Panc1 (cell line): Measurements from ENCODE around the gene SCRN2. TPM values are rescaled to one million over a fixed set of nuclear protein-coding genes. Genes with fewer than 3 reads are reported as not detected.

Experiments
- ATAC-seq: fragments of 200-7000 bp; cut with Tn5 transposase; 2 replicates; pipeline ENCODE4 v1.9.1; 2020; ENCODE audit warnings: mild to moderate bottlenecking, moderate library complexity
- BruUV-seq: library from RNA; stranded (reverse); fragments of 400-500 nt; replicated peaks from 2 replicates; lab custom pipeline; 2021; lab: Mats Ljungman, UMichigan
- CTCF ChIA-PET: fragments of 300-600 bp; sonication (Branson Sonifier 250); formaldehyde crosslinking; loops from one replicate; lab custom pipeline; 2022; ENCODE audit warnings: antibody characterized with exemption; lab: Charles Lee
- POLR2A ChIA-PET: fragments of 300-600 bp; sonication (Branson Sonifier 250); formaldehyde crosslinking; loops from one replicate; lab custom pipeline; 2022; ENCODE audit warnings: antibody characterized with exemption; lab: Charles Lee
- DNase-seq: peaks from one replicate; pipeline ENCODE4 v3.0.0-alpha.2; 2010; ENCODE audit warnings: low read depth, low spot score
- H3K27ac ChIP-seq: 2 replicates; pipeline ENCODE4 v1.5.1; 2011; ENCODE audit warnings: mild to moderate bottlenecking, low read length, inconsistent platforms
- H3K27me3 ChIP-seq: fragments of 200-500 bp; sonication (Bioruptor generic); 2 replicates; pipeline ENCODE4 v1.6.0; 2014; ENCODE audit warnings: low read length, inconsistent platforms; ENCODE audit not compliant: control insufficient read depth, insufficient read depth
- H3K36me3 ChIP-seq: fragments of 200-500 bp; sonication (Bioruptor generic); 2 replicates; pipeline ENCODE4 v1.5.1; 2014; ENCODE audit warnings: inconsistent platforms, mild to moderate bottlenecking, low read length, moderate library complexity; ENCODE audit not compliant: control insufficient read depth, insufficient read depth
- H3K4me1 ChIP-seq: 2 replicates; pipeline ENCODE4 v1.5.1; 2011; ENCODE audit warnings: inconsistent platforms, mild to moderate bottlenecking, low read length, moderate library complexity; ENCODE audit not compliant: control insufficient read depth, insufficient read depth
- H3K4me3 ChIP-seq, 2 experiments: 2 replicates each; pipeline ENCODE4 v1.5.1; 2011 to 2012; ENCODE audit warnings: low read depth in 2 of 2, low read length in 2 of 2, mild to moderate bottlenecking in 2 of 2, inconsistent platforms in 1 of 2, moderate library complexity in 1 of 2
- H3K9me3 ChIP-seq: fragments of 200-500 bp; sonication (Bioruptor generic); 2 replicates; pipeline ENCODE4 v1.5.1; 2014; ENCODE audit warnings: low read depth, mild to moderate bottlenecking, inconsistent platforms, low read length, moderate library complexity; ENCODE audit not compliant: control insufficient read depth, insufficient read depth
- CTCF ChIP-seq: fragments of 450-650 bp; IDR thresholded peaks from 2 replicates; pipeline ENCODE4 v1.5.1; 2017; ENCODE audit warnings: mild to moderate bottlenecking
- POLR2AphosphoS5 ChIP-seq: IDR thresholded peaks from 2 replicates; pipeline ENCODE4 v1.6.1; 2012; ENCODE audit warnings: mild to moderate bottlenecking, low read depth, low read length, moderate library complexity
- REST ChIP-seq, 2 experiments: IDR thresholded peaks; 2 replicates each; pipeline ENCODE4 v1.6.1; 2011 to 2012; ENCODE audit warnings: low read depth in 2 of 2, control low read depth in 1 of 2, low read length in 1 of 2, mild to moderate bottlenecking in 1 of 2, moderate library complexity in 1 of 2; ENCODE audit not compliant: insufficient read depth in 1 of 2
- SIN3A ChIP-seq: IDR thresholded peaks from 2 replicates; pipeline ENCODE4 v1.6.1; 2012; ENCODE audit warnings: low read depth, mild to moderate bottlenecking, low read length, moderate library complexity, borderline replicate concordance; ENCODE audit not compliant: insufficient read depth
- TCF7L2 ChIP-seq: IDR thresholded peaks from 2 replicates; pipeline ENCODE4 v1.6.1; 2011; ENCODE audit warnings: mild to moderate bottlenecking, low read depth, low read length, inconsistent platforms
- in situ Hi-C: cut with HindIII; loops from 2 replicates; pipeline ENCODE4 v1.10.0; 2016; ENCODE audit warnings: low sequenced_read_pairs, low pct_unique_long_range_greater_than_20kb
- intact Hi-C: fragments of 100-400 bp; cut with micrococcal nuclease; formaldehyde crosslinking; loops from one replicate; pipeline ENCODE4 v1.10.0; 2022; ENCODE audit not compliant: unreplicated experiment
- total RNA-seq: library from RNA; stranded (reverse); gene quantifications from one replicate; pipeline ENCODE4 v1.2.1, GENCODE V29; 2021; ENCODE audit not compliant: unreplicated experiment

Gene SCRN2
- total RNA-seq, 1 experiment from 2014 or later: 34.9 TPM

GRCh38 chr17:47848198-47848513 lies 7.1 kb upstream of the SCRN2 start:
- DNase-seq: no peak
- no peak for TF ChIP-seq REST (IDR thresholded peaks at IDR 0.05; ENCODE audit: insufficient read depth in 1 of 2, low read depth in 2 of 2, low read length in 1 of 2)
- no peak; the same call in 1 of the 2 replicates for TF ChIP-seq CTCF
- no peak for TF ChIP-seq POLR2AphosphoS5
- TF ChIP-seq TCF7L2: no peak
- no peak for TF ChIP-seq SIN3A
- Histone ChIP-seq H3K27ac (no peak overlapping the region), H3K4me1 (peaks cover 13% of the 10 kb centered on the region), H3K9me3 (no peaks in the 10 kb centered on the region), H3K27me3 (peaks cover 7% of the 10 kb centered on the region), H3K36me3 (no peaks in the 10 kb centered on the region), H3K4me3 (no peak overlapping the region)
- POLR2A ChIA-PET: no interaction called here
- BruUV-seq: no TSS peak
- in situ Hi-C loops (no loop called here), intact Hi-C loops (no loop called here)
- CTCF ChIA-PET: no interaction called here
- no peak for ATAC-seq

GRCh38 chr17:47847341-47848197 lies 6.5 kb upstream of the SCRN2 start:
- ChIA-PET CTCF (interaction anchor here (0.5 to 1.1 kb wide), 3 partner anchors 38 to 926 kb away, joined by 3 to 7 read pairs (median 3); no protein-coding TSS in a partner anchor), POLR2A (no interaction called here)
- H3K4me3 ChIP-seq: no peak overlapping the region
- BruUV-seq: no TSS peak
- intact Hi-C loops (no loop called here), in situ Hi-C loops (no loop called here)
- peaks cover 16% of the 10 kb centered on the region for H3K4me1 ChIP-seq
- no peak for ATAC-seq
- no peak for TF ChIP-seq TCF7L2
- no peak for TF ChIP-seq REST (IDR thresholded peaks at IDR 0.05; ENCODE audit: insufficient read depth in 1 of 2, low read depth in 2 of 2, low read length in 1 of 2)
- TF ChIP-seq CTCF: peak; percentile 77
- TF ChIP-seq SIN3A: no peak
- no peak for DNase-seq
- no peaks in the 10 kb centered on the region for H3K36me3 ChIP-seq
- H3K27ac ChIP-seq: no peak overlapping the region
- H3K9me3 ChIP-seq: no peaks in the 10 kb centered on the region
- H3K27me3 ChIP-seq: peaks cover 3% of the 10 kb centered on the region; the same call in 1 of the 2 replicates
